ENCODE data around the gene TBX21. TPM values are rescaled to one million over a fixed set of nuclear protein-coding genes. Genes with fewer than 3 reads are reported as not detected.

The TBX21 gene
- 0.82 TPM for total RNA-seq

DNA sequence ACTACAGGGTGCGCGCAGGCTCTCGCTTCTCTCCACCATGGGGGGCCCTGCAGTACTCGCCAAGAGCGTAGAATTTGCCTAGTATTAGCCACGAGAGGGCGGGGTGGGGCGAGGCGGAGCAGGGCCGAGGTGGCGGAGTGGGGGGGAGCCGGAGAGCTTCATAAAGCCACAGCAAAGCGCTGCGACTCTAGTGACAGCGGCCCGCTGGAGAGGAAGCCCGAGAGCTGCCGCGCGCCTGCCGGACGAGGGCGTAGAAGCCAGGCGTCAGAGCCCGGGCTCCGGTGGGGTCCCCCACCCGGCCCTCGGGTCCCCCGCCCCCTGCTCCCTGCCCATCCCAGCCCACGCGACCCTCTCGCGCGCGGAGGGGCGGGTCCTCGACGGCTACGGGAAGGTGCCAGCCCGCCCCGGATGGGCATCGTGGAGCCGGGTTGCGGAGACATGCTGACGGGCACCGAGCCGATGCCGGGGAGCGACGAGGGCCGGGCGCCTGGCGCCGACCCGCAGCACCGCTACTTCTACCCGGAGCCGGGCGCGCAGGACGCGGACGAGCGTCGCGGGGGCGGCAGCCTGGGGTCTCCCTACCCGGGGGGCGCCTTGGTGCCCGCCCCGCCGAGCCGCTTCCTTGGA, at the start of gene TBX21:
Gene TBX21 (plus strand): TSS at position 190 of the 627 bp plus-strand sequence. CDS start 219 bp downstream, at position 409.
- DNase-seq (ENCODE audit: low spot score in 2 of 2) = peak in 1 of 2 donors; percentile 52
- FAIRE-seq = no peak

DNA sequence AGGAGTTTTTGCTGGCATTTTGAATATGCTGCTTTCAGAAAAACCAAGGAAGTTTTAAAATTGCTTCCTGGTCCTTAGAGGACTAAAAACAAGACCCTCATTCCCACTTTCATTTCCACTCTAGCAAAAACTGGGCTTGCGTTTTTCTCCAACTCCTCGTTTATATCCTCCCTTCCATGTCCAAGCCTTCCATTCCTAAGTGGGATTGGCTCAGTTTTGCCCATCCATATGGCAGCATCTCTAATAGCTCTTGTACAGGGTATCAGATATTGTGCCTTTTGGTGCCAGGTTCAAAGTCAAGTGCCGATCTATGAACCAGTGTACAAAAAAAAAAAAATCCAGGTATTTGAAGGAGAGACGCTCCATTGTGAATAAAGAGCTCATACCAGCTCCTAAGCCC, 49.0 kb upstream of the TBX21 start:
- no peak for FAIRE-seq
- no peak for DNase-seq (ENCODE audit: low spot score in 2 of 2)

- FAIRE-seq (no peak), DNase-seq (ENCODE audit: low spot score in 2 of 2) (no peak)
Observed at GRCh38 chr17:47684535-47685193, 48.4 kb upstream of the TBX21 start.

GRCh38 chr17:47685556-47686275, 47.3 kb upstream of the TBX21 start:
- no peak for DNase-seq (ENCODE audit: low spot score in 2 of 2)
- no peak for FAIRE-seq

DNA sequence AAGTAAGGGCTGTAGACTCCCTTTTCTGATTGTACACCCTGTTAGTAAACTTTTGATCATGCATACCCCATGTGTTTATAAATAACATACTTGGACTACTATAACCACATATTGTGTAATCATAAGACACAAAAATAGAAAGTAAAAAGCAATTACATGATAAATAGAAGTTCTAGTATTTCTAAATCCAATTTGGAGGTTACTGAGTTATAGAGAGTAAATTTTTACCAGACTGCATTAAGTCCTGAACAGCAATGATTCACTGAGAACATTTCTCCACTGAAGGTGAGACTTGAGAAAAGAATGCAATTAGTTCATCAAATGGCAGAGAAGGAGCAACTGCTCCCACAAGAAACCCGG, 46.8 kb upstream of the TBX21 start:
- FAIRE-seq (no peak), DNase-seq (ENCODE audit: low spot score in 2 of 2) (no peak)

- FAIRE-seq (no peak), DNase-seq (ENCODE audit: low spot score in 2 of 2) (no peak)
Observed at GRCh38 chr17:47686664-47687327, 46.2 kb upstream of the TBX21 start.

DNA sequence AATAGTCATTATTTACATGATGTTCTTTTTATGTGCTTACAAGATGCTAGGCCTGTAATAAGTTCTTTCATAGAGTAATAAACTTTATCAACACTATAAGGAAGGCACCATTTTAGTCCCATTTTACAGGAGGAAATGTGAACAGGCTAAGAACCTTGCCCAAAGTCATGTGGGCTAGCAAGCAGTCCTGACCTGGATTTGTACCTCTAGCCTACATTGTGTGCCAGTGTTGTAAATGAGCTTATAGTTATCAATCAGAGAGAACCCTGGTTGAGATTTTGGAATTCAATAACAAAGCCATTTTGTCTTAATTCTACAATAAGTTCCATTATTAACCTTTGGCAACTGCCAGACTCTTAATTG, 45.7 kb upstream of the TBX21 start:
- DNase-seq (ENCODE audit: low spot score in 2 of 2) (no peak), FAIRE-seq (no peak)

DNA sequence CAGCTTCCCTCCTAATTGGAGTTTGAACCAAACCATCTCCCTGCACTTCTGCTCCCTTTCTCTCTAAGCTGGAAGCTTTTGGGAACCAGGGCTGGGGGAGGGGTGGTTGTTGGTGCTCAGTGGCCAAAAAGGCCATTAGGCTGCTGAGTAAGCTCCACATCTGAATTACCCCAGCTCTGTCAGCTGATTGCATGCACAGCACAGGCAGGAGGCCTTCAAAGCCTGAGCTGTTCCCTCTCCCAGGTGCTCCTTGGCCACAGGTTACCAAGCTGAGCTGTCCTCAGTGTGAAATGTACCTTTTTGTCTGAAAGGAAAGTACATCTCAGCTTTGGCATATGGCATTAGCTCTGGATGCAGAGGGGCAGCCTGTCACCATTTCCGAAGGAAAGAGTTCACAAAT, 45.3 kb upstream of the TBX21 start:
- DNase-seq (ENCODE audit: low spot score in 2 of 2) (peak in 1 of 2 donors; percentile 25), FAIRE-seq (no peak)

DNA sequence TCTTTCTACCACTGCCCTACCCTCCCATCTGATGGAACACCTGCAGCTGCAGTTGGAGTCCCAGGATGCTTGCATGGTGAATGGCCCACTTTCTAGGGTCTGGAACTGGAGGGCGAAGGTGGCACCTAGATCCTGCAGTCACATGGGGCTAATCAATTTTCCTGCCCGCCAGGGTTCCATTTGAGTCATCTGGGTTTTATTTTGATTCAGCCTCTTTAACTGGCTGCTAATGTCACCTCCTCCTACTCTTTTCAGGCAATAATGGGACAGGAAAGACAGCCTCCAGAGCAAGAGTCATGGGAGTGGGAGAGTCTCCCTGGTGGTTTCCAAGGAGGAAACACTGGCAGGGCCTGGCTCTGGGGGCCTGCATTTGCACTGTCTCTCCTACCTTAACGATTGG, 42.9 kb upstream of the TBX21 start:
- DNase-seq (ENCODE audit: low spot score in 2 of 2) (no peak), FAIRE-seq (no peak)

DNA sequence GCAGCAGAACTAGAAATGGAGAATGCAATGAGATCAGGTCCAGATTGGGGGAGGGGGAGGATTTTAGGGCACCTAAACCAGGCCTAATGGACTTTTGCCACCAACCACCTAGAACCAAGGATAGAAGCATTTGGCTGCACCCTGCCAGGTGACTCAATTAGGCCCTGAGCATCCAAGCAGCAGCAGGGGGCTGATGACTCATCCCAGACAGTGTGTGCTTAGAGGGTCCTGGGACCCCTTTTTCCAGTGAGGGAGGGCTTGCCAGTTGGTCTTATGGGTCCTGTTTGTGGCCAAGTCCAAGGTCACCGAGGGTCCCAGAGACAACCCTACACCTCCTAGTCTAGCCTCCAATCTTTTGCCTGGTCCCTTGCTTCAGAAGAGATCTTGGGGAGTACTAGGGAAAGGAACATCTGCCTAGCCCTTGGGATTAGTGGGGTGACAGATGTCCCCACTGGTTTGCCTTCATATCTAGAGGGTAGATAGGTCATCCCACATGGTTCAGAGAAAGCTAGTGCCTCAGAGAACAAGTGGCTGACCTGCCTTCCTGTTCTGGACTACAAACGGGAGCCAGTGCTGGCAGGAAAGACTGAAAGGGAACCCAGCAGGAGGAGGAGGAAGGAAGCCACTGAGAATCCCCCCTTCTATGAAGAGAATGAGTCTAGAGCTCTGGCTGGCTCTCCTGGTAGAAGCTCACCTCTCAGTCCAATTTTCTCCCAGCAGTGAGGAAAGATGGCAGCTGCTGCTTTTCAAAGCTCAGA, 40.7 kb upstream of the TBX21 start:
- no peak for DNase-seq (ENCODE audit: low spot score in 2 of 2)
- no peak for FAIRE-seq

GRCh38 chr17:47692895-47693730, 39.9 kb upstream of the TBX21 start:
- FAIRE-seq (no peak), DNase-seq (ENCODE audit: low spot score in 2 of 2) (peak in 1 of 2 donors; percentile 22)

GRCh38 chr17:47693731-47694580, 39.1 kb upstream of the TBX21 start, which contains the start of gene TBKBP1:
TSS of gene TBKBP1 (plus strand) at chr17:47694161. CDS start at chr17:47696113, 1,952 bp downstream.
- FAIRE-seq = no peak
- peak; percentile 69 to 70 for DNase-seq (ENCODE audit: low spot score in 2 of 2)

- FAIRE-seq = no peak
- peak; percentile 64 to 71 for DNase-seq (ENCODE audit: low spot score in 2 of 2)
Observed at GRCh38 chr17:47694581-47695428, 38.2 kb upstream of the TBX21 start.

GRCh38 chr17:47695429-47696376, 37.3 kb upstream of the TBX21 start:
- no peak for FAIRE-seq
- no peak for DNase-seq (ENCODE audit: low spot score in 2 of 2)

- DNase-seq (ENCODE audit: low spot score in 2 of 2) = no peak
- no peak for FAIRE-seq
Observed at GRCh38 chr17:47696717-47697642, 36.1 kb upstream of the TBX21 start.

All from frontal cortex (tissue), 4 donors.